CD4-positive, alpha-beta T cell treated with Interleukin-2 at 100 ng/mL for 4 hours (primary cell): ENCODE data around the gene PLIN4.

ENCODE experiments used
- DNase-seq: peaks from one replicate; pipeline ENCODE4 v3.0.0-alpha.2; 2020; ENCODE audit warnings: low spot score

PLIN4 gene

GRCh38 chr19:4454747-4455718, 63.3 kb downstream of the PLIN4 start:
- no peak for DNase-seq

- no peak for DNase-seq
These were observed 64.8 kb downstream of the PLIN4 start for GRCh38 chr19:4453232-4454179.

DNA sequence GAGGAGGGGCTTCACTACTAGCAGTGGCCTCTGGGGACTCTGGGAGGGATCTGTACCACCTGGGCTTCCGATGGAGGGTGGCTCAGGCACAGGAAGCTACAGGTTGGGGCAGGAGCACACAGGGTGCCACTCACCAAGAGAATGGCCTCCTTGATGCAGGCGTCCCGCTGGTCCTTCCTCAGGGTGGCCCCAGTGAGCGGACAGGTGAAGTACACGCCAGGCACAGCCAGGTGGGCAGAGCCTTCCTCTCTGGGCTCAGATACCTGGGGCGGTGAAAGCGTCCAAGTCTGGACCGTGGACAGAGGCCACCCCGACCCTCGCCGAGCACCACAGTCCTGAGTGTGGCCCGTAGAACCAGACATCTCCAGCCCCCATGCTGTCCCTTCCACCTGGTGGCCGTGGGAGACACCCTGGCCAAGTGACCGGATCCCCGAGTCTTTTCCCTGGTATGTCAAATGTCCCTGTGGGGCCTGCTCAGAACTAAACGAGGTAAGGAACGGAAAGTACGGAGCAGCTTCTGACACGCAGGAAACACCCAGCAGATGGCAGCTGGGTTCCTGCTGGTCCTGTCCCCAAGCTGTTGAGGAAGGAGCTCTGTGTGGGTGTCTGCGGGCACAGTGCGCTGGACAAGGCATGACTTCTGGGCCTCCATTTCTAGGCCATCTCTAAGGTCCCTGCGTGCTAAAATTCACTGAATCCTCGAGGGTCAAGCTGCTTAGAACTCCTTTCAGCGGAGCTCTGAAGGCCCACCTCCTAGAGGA, 65.9 kb downstream of the PLIN4 start:
- no peak for DNase-seq
